GM12878 (cell line): ENCODE results near the gene SOX4. TPM values are rescaled to one million over a fixed set of nuclear protein-coding genes. Genes with fewer than 3 reads are reported as not detected.

ENCODE experiments used
- CREM ChIP-seq: IDR thresholded peaks from 2 replicates; pipeline ENCODE4 v1.6.1; 2014; ENCODE audit warnings: antibody characterized with exemption, low read depth
- CTCF ChIP-seq, 3 experiments: IDR thresholded peaks in 2 of 3; conservative IDR thresholded peaks in 1 of 3; 2 replicates each; pipeline ENCODE4 v1.5.1; 2011; ENCODE audit warnings: low read depth in 3 of 3, low read length in 3 of 3, mild to moderate bottlenecking in 3 of 3, control low read depth in 2 of 3, moderate library complexity in 2 of 3, inconsistent platforms in 1 of 3, mixed read lengths in 1 of 3; ENCODE audit not compliant: control insufficient read depth in 2 of 3, insufficient read depth in 1 of 3; ENCODE audit errors: extremely low read depth in 1 of 3
- CUX1 ChIP-seq: IDR thresholded peaks from 2 replicates; pipeline ENCODE4 v1.6.1; 2012; ENCODE audit warnings: improper control_type of control experiment, low read depth, low read length; ENCODE audit not compliant: insufficient replicate concordance
- EGR1 ChIP-seq, 2 experiments: IDR thresholded peaks; 1 replicate in 1 of 2; 2 replicates in 1 of 2; pipeline ENCODE4 v1.6.1; 2011 to 2012; ENCODE audit warnings: low read depth in 2 of 2, low read length in 2 of 2, borderline replicate concordance in 1 of 2, mild to moderate bottlenecking in 1 of 2, moderate library complexity in 1 of 2
- IKZF1 ChIP-seq: fragments of 450-650 bp; conservative IDR thresholded peaks from 2 replicates; pipeline ENCODE4 v1.6.1; 2017; ENCODE audit warnings: antibody characterized with exemption, mild to moderate bottlenecking
- LARP7 ChIP-seq: fragments of 450-650 bp; IDR thresholded peaks from 2 replicates; pipeline ENCODE4 v1.6.1; 2017; ENCODE audit warnings: mild to moderate bottlenecking
- MEF2A ChIP-seq: IDR thresholded peaks from 2 replicates; pipeline ENCODE4 v1.6.1; 2011; ENCODE audit warnings: low read depth, mild to moderate bottlenecking, low read length, moderate library complexity; ENCODE audit not compliant: insufficient read depth
- MTA2 ChIP-seq: fragments of 450-650 bp; IDR thresholded peaks from 2 replicates; pipeline ENCODE4 v1.6.1; 2016; ENCODE audit warnings: low read depth, mild to moderate bottlenecking, moderate library complexity
- MXI1 ChIP-seq: fragments of 150-350 bp; IDR thresholded peaks from 2 replicates; pipeline ENCODE4 v1.6.1; 2011; ENCODE audit warnings: low read depth, mild to moderate bottlenecking, inconsistent platforms, low read length, improper control_type of control experiment
- NFYB ChIP-seq: IDR thresholded peaks from 2 replicates; pipeline ENCODE4 v1.6.1; 2011; ENCODE audit warnings: low read depth, mild to moderate bottlenecking, low read length, improper control_type of control experiment, moderate library complexity; ENCODE audit not compliant: insufficient read depth
- PAX8 ChIP-seq: fragments of 450-650 bp; IDR thresholded peaks from 2 replicates; pipeline ENCODE4 v1.6.1; 2017; ENCODE audit warnings: mild to moderate bottlenecking, moderate library complexity
- RAD21 ChIP-seq: IDR thresholded peaks from 2 replicates; pipeline ENCODE4 v1.6.1; 2011; ENCODE audit warnings: mild to moderate bottlenecking, low read depth, low read length, moderate library complexity; ENCODE audit not compliant: insufficient read depth
- RUNX3 ChIP-seq: IDR thresholded peaks from 2 replicates; pipeline ENCODE4 v1.6.1; 2012; ENCODE audit warnings: low read length, inconsistent platforms
- SMC3 ChIP-seq: IDR thresholded peaks from 2 replicates; pipeline ENCODE4 v1.6.1; 2011; ENCODE audit warnings: low read length, improper control_type of control experiment, borderline replicate concordance
- STAT1 ChIP-seq: fragments of 450-650 bp; conservative IDR thresholded peaks from 2 replicates; pipeline ENCODE4 v1.6.1; 2014; ENCODE audit warnings: antibody characterized with exemption, mild to moderate bottlenecking
- TCF3 ChIP-seq: IDR thresholded peaks from 2 replicates; pipeline ENCODE4 v1.6.1; 2012; ENCODE audit warnings: low read depth, mild to moderate bottlenecking, low read length, borderline replicate concordance; ENCODE audit not compliant: insufficient read depth
- polyA plus RNA-seq, 11 experiments: library from polyadenylated mRNA; depleted of rRNA in 4 of 11; unstranded in 6 of 11; stranded (reverse) in 5 of 11; fragments of >200 nt; fragmentation: Nextera tagmentation in 4 of 11; fragmentation: Illumina TruSeq in 1 of 11; extraction: Ambion mirVana in 4 of 11; extraction: Trizol in 1 of 11; gene quantifications; 1 replicate in 1 of 11; 2 replicates in 10 of 11; pipeline versions ENCODE4 v1.2.1 to v1.2.3, GENCODE V29; 2011 to 2016; ENCODE audit warnings: inconsistent platforms in 2 of 11, missing spikeins in 2 of 11, low read depth in 1 of 11
- total RNA-seq, 4 experiments: library from RNA; depleted of rRNA in 3 of 4; stranded (reverse); fragments of >200 nt in 3 of 4; fragmentation: Illumina TruSeq in 1 of 4; extraction: Trizol in 1 of 4; gene quantifications; 2 replicates each; pipeline versions ENCODE4 v1.2.1 to v1.2.3, GENCODE V29; 2013 to 2021
- TF ChIP-seq, protein P1 (sequence below): fragments of 450-650 bp; IDR thresholded peaks from 2 replicates; pipeline ENCODE4 v1.6.1; 2017; ENCODE audit warnings: mild to moderate bottlenecking, moderate library complexity

Gene SOX4
- total and polyA plus RNA-seq, 10 of the 15 experiments (the other 5 are each of a cell fraction or from before 2014, with no cell fraction given) = 16.8 to 119 (median 26.5) TPM

GRCh38 chr6:21587179-21587960 is 6.2 kb upstream of the SOX4 start (continued):
- TF ChIP-seq, protein P1, sequence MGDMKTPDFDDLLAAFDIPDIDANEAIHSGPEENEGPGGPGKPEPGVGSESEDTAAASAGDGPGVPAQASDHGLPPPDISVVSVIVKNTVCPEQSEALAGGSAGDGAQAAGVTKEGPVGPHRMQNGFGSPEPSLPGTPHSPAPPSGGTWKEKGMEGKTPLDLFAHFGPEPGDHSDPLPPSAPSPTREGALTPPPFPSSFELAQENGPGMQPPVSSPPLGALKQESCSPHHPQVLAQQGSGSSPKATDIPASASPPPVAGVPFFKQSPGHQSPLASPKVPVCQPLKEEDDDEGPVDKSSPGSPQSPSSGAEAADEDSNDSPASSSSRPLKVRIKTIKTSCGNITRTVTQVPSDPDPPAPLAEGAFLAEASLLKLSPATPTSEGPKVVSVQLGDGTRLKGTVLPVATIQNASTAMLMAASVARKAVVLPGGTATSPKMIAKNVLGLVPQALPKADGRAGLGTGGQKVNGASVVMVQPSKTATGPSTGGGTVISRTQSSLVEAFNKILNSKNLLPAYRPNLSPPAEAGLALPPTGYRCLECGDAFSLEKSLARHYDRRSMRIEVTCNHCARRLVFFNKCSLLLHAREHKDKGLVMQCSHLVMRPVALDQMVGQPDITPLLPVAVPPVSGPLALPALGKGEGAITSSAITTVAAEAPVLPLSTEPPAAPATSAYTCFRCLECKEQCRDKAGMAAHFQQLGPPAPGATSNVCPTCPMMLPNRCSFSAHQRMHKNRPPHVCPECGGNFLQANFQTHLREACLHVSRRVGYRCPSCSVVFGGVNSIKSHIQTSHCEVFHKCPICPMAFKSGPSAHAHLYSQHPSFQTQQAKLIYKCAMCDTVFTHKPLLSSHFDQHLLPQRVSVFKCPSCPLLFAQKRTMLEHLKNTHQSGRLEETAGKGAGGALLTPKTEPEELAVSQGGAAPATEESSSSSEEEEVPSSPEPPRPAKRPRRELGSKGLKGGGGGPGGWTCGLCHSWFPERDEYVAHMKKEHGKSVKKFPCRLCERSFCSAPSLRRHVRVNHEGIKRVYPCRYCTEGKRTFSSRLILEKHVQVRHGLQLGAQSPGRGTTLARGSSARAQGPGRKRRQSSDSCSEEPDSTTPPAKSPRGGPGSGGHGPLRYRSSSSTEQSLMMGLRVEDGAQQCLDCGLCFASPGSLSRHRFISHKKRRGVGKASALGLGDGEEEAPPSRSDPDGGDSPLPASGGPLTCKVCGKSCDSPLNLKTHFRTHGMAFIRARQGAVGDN = peak; percentile 11; the same call in 1 of the 2 replicates
- TF ChIP-seq CREM = peak; percentile 43; the same call in 1 of the 2 replicates
- TF ChIP-seq LARP7 = 0 out of 2 replicates have a peak, but pooled peaks have one; percentile 14
- no peak for TF ChIP-seq NFYB
- peak; percentile 62; the same call in 1 of the 2 replicates for TF ChIP-seq MXI1
- TF ChIP-seq CTCF (IDR thresholded peaks at IDR 0.05 in 2 of 3, conservative IDR thresholded peaks at IDR 0.05 in 1 of 3; ENCODE audit: control insufficient read depth in 2 of 3, extremely low read depth in 1 of 3, insufficient read depth in 1 of 3, low read depth in 3 of 3, low read length in 3 of 3) = peak; percentile 5 to 30 (median 19); a peak in 2 of 6 replicates
- peak in 1 of 2 experiments; percentile 46; a peak in 2 of 3 replicates for TF ChIP-seq EGR1 (IDR thresholded peaks at IDR 0.05; ENCODE audit: borderline replicate concordance in 1 of 2, low read depth in 2 of 2, low read length in 2 of 2)
- no peak for TF ChIP-seq MEF2A
- TF ChIP-seq TCF3 = no peak
- TF ChIP-seq MTA2 = 0 out of 2 replicates have a peak, but pooled peaks have one; percentile 11
- no peak for TF ChIP-seq RUNX3
- TF ChIP-seq IKZF1 = peak; percentile 70; the same call in 1 of the 2 replicates
- peak; percentile 35; the same call in 1 of the 2 replicates for TF ChIP-seq SMC3
- peak; percentile 45 for TF ChIP-seq RAD21
- TF ChIP-seq STAT1 = no peak
- no peak for TF ChIP-seq CUX1
- no peak for TF ChIP-seq PAX8
